HEK293 (cell line): ENCODE results near the gene PERCC1.

ENCODE experiments used
- CTCF ChIA-PET: fragments of 350-600 bp; formaldehyde crosslinking; extraction: SDS; loops from one replicate; lab custom pipeline; 2021; ENCODE audit warnings: antibody characterized with exemption; lab: Yijun Ruan, JAX
- POLR2A ChIA-PET: fragments of 300-600 bp; formaldehyde crosslinking; extraction: SDS; loops from one replicate; lab custom pipeline; 2020; ENCODE audit warnings: antibody characterized with exemption, inconsistent platforms; lab: Yijun Ruan, JAX
- H3K27ac ChIP-seq: fragments of 200-500 bp; sonication (Bioruptor generic); 2 replicates; pipeline ENCODE4 v1.5.1; 2014; ENCODE audit warnings: low read depth, low read length, control low read depth, inconsistent platforms; ENCODE audit errors: extremely low read depth
- H3K36me3 ChIP-seq, 2 experiments: fragments of 200-500 bp in 1 of 2; sonication (Bioruptor generic) in 1 of 2; 1 replicate in 1 of 2; 2 replicates in 1 of 2; pipeline ENCODE4 v1.5.1; 2014 to 2017; ENCODE audit warnings: inconsistent platforms in 2 of 2, low read length in 2 of 2; ENCODE audit not compliant: control insufficient read depth in 2 of 2, insufficient read depth in 1 of 2
- H3K4me1 ChIP-seq: fragments of 200-500 bp; sonication (Bioruptor generic); 2 replicates; pipeline ENCODE4 v1.5.1; 2014; ENCODE audit warnings: mild to moderate bottlenecking, low read length, inconsistent platforms; ENCODE audit not compliant: control insufficient read depth, insufficient read depth
- H3K4me3 ChIP-seq: 2 replicates; pipeline ENCODE4 v1.5.1; 2011; ENCODE audit warnings: low read depth, mild to moderate bottlenecking, control low read depth, low read length, moderate library complexity
- H3K9me3 ChIP-seq: fragments of 200-500 bp; sonication (Bioruptor generic); 2 replicates; pipeline ENCODE4 v1.5.1; 2014; ENCODE audit warnings: low read depth, low read length, inconsistent platforms; ENCODE audit not compliant: control insufficient read depth, insufficient read depth
- HOXA7 ChIP-seq: sonication (generic); formaldehyde crosslinking; IDR thresholded peaks from 2 replicates; pipeline ENCODE4 v1.8.1; 2022; ENCODE audit warnings: missing genetic modification reagents, borderline replicate concordance
- SALL2 ChIP-seq: fragments of 450-650 bp; formaldehyde crosslinking; IDR thresholded peaks from 2 replicates; pipeline ENCODE4 v1.5.0; 2017; ENCODE audit warnings: missing biosample characterization, mild to moderate bottlenecking, missing genetic modification characterization, borderline replicate concordance
- TRIM28 ChIP-seq: IDR thresholded peaks from 2 replicates; pipeline ENCODE4 v1.6.1; 2011; ENCODE audit warnings: low read length, control low read depth, borderline replicate concordance
- ZNF10 ChIP-seq: fragments of 450-650 bp; formaldehyde crosslinking; IDR thresholded peaks from 2 replicates; pipeline ENCODE4 v1.5.1; 2017; ENCODE audit warnings: missing biosample characterization, missing genetic modification characterization
- ZNF155 ChIP-seq: fragments of 450-650 bp; formaldehyde crosslinking; IDR thresholded peaks from 2 replicates; pipeline ENCODE4 v1.5.1; 2016; ENCODE audit warnings: missing biosample characterization, missing genetic modification characterization
- ZNF664 ChIP-seq: fragments of 450-650 bp; formaldehyde crosslinking; IDR thresholded peaks from 2 replicates; pipeline ENCODE4 v1.5.1; 2016; ENCODE audit warnings: missing biosample characterization, missing genetic modification characterization
- ZNF843 ChIP-seq: fragments of 450-650 bp; formaldehyde crosslinking; IDR thresholded peaks from 2 replicates; pipeline ENCODE4 v1.5.1; 2016; ENCODE audit warnings: missing biosample characterization, missing genetic modification characterization
- ZSCAN16 ChIP-seq: fragments of 450-650 bp; formaldehyde crosslinking; IDR thresholded peaks from 2 replicates; pipeline ENCODE4 v1.5.1; 2016; ENCODE audit warnings: missing biosample characterization, missing genetic modification characterization
- TF ChIP-seq, protein P1 (sequence below): fragments of 450-650 bp; formaldehyde crosslinking; IDR thresholded peaks from 2 replicates; pipeline ENCODE4 v1.5.1; 2017; ENCODE audit warnings: missing biosample characterization, missing genetic modification characterization
- TF ChIP-seq, protein P2 (sequence below): fragments of 450-650 bp; formaldehyde crosslinking; IDR thresholded peaks from 2 replicates; pipeline ENCODE4 v1.5.1; 2016; ENCODE audit warnings: missing biosample characterization, missing genetic modification characterization, borderline replicate concordance
- TF ChIP-seq, protein P3 (sequence below): fragments of 450-650 bp; formaldehyde crosslinking; IDR thresholded peaks from 2 replicates; pipeline ENCODE4 v1.5.1; 2016; ENCODE audit warnings: missing biosample characterization, missing genetic modification characterization
- TF ChIP-seq, protein P4 (sequence below): fragments of 450-650 bp; formaldehyde crosslinking; IDR thresholded peaks from 2 replicates; pipeline ENCODE4 v1.5.1; 2016; ENCODE audit warnings: missing biosample characterization, missing genetic modification characterization
- TF ChIP-seq, protein P5 (sequence below): fragments of 450-650 bp; formaldehyde crosslinking; IDR thresholded peaks from 2 replicates; pipeline ENCODE4 v1.5.1; 2016; ENCODE audit warnings: missing biosample characterization, missing genetic modification characterization
- TF ChIP-seq, protein P6 (sequence below): fragments of 450-650 bp; formaldehyde crosslinking; IDR thresholded peaks from 2 replicates; pipeline ENCODE4 v1.5.1; 2016; ENCODE audit warnings: missing biosample characterization, missing genetic modification characterization

Gene PERCC1

DNA sequence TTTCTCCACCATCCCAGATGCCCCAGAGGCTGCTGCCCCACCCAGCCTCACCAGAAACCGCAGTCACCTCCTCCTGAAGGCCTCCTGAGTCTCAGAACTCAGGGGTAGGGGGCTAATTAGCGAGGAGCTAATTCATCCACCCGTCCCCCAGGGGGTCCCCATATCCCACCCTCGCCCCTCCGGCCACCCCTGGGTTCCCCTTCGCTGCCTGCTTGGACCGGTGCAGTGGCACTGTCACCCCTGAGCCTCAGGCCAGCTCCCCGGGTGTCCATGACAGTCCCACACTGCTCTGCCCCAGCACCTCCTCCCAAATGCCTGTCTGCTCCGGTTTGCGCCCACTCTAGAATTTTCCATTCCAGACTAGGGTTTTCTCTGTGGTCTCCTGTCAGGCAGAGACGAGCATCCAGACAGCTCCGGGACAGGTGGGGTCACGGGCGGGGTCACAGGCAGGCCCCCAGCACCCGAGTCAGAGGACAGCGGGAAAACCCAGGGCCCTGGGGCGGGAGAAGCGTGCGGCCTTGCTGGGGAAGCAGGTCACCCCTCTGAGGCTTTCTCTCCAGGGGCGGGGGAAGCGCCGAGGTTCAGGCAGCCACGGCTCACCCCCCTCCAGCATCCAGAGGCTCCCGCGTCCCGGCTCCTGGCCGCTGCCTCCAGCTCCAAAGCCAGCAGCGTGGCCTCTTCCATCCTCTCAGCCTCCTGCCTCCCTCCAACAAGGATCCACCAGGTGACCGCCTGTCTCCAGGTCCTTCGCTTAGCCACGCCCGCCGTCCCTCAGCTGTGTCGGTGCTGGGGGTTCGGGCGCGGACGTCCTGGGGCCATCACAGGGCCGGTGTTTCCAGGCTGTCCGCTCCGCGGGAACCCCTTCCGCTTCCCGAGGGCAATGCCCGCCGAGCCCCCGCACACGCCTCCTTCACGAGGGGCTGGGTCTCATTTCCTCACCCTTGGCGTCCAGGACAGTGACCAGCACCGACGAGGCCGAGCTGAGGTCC lies 3.1 kb upstream of the PERCC1 start:
- Histone ChIP-seq H3K9me3 (no peaks in the 10 kb centered on the region), H3K4me3 (no peak overlapping the region), H3K36me3 (no peaks in the 10 kb centered on the region), H3K27ac (no peak overlapping the region), H3K4me1 (no peaks in the 10 kb centered on the region; the same call in 1 of the 2 replicates)
- POLR2A ChIA-PET, result no interaction called here
- TF ChIP-seq, protein P1, sequence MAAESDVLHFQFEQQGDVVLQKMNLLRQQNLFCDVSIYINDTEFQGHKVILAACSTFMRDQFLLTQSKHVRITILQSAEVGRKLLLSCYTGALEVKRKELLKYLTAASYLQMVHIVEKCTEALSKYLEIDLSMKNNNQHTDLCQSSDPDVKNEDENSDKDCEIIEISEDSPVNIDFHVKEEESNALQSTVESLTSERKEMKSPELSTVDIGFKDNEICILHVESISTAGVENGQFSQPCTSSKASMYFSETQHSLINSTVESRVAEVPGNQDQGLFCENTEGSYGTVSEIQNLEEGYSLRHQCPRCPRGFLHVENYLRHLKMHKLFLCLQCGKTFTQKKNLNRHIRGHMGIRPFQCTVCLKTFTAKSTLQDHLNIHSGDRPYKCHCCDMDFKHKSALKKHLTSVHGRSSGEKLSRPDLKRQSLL (tag by site-specific recombination), result peak; percentile 82; the same call in 1 of the 2 replicates
- no peak for TF ChIP-seq TRIM28
- CTCF ChIA-PET, result interaction anchor here (0.6 kb wide), 1 partner anchor 64 kb away, joined by 5 read pairs; no protein-coding TSS in a partner anchor

DNA sequence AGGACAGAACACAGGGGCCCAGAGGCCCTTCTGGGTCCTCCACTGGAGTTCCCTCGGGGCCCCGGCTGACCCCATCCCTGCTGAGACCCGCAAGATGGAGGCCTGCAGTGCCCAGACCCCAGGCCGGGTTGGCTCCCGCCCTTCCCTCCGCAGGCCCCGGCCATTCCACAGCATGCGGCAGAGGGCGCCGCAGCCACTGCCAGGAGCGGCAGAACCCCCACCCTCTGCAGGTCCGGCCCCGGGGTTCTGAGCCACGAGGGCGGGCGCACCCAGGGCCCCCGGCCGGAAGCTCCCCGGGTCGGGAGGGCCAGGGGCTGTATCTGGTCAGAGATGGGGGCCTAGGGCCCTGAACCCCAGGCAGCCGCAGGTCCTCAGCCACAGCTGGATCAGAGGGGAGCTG lies 2.4 kb upstream of the PERCC1 start:
- no peak overlapping the region for H3K27ac ChIP-seq
- POLR2A ChIA-PET, result no interaction called here
- CTCF ChIA-PET, result no interaction called here
- no peak overlapping the region for H3K4me3 ChIP-seq
- H3K9me3 ChIP-seq, result no peaks in the 10 kb centered on the region
- no peaks in the 10 kb centered on the region; the same call in 1 of the 2 replicates for H3K4me1 ChIP-seq
- no peaks in the 10 kb centered on the region for H3K36me3 ChIP-seq
- TF ChIP-seq SALL2 (no peak), HOXA7 (CRISPR knock-in tag) (no peak), ZNF10 (no peak), ZNF664 (tag by site-specific recombination) (no peak), ZSCAN16 (tag by site-specific recombination) (no peak), ZNF843 (tag by site-specific recombination) (no peak), ZNF155 (no peak)
- TF ChIP-seq, protein P2, sequence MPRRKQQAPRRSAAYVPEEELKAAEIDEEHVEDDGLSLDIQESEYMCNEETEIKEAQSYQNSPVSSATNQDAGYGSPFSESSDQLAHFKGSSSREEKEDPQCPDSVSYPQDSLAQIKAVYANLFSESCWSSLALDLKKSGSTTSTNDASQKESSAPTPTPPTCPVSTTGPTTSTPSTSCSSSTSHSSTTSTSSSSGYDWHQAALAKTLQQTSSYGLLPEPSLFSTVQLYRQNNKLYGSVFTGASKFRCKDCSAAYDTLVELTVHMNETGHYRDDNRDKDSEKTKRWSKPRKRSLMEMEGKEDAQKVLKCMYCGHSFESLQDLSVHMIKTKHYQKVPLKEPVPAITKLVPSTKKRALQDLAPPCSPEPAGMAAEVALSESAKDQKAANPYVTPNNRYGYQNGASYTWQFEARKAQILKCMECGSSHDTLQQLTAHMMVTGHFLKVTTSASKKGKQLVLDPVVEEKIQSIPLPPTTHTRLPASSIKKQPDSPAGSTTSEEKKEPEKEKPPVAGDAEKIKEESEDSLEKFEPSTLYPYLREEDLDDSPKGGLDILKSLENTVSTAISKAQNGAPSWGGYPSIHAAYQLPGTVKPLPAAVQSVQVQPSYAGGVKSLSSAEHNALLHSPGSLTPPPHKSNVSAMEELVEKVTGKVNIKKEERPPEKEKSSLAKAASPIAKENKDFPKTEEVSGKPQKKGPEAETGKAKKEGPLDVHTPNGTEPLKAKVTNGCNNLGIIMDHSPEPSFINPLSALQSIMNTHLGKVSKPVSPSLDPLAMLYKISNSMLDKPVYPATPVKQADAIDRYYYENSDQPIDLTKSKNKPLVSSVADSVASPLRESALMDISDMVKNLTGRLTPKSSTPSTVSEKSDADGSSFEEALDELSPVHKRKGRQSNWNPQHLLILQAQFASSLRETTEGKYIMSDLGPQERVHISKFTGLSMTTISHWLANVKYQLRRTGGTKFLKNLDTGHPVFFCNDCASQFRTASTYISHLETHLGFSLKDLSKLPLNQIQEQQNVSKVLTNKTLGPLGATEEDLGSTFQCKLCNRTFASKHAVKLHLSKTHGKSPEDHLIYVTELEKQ (tag by site-specific recombination), result no peak
- TF ChIP-seq, protein P3, sequence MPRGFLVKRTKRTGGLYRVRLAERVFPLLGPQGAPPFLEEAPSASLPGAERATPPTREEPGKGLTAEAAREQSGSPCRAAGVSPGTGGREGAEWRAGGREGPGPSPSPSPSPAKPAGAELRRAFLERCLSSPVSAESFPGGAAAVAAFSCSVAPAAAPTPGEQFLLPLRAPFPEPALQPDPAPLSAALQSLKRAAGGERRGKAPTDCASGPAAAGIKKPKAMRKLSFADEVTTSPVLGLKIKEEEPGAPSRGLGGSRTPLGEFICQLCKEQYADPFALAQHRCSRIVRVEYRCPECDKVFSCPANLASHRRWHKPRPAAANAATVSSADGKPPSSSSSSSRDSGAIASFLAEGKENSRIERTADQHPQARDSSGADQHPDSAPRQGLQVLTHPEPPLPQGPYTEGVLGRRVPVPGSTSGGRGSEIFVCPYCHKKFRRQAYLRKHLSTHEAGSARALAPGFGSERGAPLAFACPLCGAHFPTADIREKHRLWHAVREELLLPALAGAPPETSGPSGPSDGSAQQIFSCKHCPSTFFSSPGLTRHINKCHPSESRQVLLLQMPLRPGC (tag by site-specific recombination), result no peak
- TF ChIP-seq, protein P4, sequence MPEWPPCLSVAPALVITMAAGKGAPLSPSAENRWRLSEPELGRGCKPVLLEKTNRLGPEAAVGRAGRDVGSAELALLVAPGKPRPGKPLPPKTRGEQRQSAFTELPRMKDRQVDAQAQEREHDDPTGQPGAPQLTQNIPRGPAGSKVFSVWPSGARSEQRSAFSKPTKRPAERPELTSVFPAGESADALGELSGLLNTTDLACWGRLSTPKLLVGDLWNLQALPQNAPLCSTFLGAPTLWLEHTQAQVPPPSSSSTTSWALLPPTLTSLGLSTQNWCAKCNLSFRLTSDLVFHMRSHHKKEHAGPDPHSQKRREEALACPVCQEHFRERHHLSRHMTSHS (tag by site-specific recombination), result no peak
- TF ChIP-seq, protein P5, sequence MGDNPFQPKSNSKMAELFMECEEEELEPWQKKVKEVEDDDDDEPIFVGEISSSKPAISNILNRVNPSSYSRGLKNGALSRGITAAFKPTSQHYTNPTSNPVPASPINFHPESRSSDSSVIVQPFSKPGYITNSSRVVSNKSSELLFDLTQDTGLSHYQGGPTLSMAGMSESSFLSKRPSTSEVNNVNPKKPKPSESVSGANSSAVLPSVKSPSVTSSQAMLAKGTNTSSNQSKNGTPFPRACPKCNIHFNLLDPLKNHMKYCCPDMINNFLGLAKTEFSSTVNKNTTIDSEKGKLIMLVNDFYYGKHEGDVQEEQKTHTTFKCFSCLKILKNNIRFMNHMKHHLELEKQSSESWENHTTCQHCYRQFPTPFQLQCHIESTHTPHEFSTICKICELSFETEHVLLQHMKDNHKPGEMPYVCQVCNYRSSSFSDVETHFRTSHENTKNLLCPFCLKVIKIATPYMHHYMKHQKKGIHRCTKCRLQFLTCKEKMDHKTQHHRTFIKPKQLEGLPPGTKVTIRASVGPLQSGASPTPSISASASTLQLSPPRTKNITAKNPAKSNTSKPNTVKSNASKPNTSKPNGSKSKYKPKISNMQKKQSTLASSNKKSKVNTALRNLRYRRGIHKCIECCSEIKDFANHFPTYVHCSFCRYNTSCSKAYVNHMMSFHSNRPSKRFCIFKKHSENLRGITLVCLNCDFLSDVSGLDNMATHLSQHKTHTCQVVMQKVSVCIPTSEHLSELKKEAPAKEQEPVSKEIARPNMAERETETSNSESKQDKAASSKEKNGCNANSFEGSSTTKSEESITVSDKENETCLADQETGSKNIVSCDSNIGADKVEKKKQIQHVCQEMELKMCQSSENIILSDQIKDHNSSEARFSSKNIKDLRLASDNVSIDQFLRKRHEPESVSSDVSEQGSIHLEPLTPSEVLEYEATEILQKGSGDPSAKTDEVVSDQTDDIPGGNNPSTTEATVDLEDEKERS, result no peak
- TF ChIP-seq, protein P6, sequence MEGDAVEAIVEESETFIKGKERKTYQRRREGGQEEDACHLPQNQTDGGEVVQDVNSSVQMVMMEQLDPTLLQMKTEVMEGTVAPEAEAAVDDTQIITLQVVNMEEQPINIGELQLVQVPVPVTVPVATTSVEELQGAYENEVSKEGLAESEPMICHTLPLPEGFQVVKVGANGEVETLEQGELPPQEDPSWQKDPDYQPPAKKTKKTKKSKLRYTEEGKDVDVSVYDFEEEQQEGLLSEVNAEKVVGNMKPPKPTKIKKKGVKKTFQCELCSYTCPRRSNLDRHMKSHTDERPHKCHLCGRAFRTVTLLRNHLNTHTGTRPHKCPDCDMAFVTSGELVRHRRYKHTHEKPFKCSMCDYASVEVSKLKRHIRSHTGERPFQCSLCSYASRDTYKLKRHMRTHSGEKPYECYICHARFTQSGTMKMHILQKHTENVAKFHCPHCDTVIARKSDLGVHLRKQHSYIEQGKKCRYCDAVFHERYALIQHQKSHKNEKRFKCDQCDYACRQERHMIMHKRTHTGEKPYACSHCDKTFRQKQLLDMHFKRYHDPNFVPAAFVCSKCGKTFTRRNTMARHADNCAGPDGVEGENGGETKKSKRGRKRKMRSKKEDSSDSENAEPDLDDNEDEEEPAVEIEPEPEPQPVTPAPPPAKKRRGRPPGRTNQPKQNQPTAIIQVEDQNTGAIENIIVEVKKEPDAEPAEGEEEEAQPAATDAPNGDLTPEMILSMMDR (tag by site-specific recombination), result no peak
